HG02852 (cell line): ENCODE data around the gene ASCC1.

ENCODE experiments used
- ATAC-seq: cut with Tn5 transposase; IDR thresholded peaks from one replicate; pipeline ENCODE4 v1.9.1; 2021; ENCODE audit warnings: mild to moderate bottlenecking, moderate library complexity; ENCODE audit not compliant: unreplicated experiment

The ASCC1 gene

GRCh38 chr10:72105098-72105475 lies 111.0 kb downstream of the ASCC1 start:
- ATAC-seq: no peak

DNA sequence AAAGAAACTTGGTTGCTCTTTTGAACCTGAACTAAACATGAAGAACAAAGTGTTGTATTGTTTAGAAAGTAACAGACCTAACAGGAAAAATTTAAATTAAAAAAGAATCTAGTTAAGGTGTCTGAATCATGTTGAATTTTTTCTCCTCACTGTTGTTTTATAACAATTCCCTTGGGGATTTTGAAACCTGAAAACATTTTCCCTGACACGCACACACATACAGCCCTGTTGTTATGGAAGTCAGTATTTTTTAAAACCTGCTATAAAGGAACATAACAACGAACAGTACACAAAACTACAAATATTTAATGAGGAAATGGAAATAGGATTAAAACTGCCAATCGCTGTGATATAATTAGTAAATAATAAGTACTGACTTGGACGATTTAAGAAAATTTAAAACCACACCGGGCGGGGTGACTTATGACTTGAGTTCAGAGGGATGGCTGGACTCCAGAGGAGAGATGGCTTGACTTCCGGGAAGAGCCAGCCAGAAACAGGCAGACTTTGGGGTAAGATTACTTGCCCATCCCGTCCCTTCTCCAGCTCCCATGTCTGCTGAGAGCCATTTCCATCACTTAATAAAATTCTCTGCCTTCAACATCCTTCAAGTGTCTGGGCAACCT lies 111.5 kb downstream of the ASCC1 start:
- no peak for ATAC-seq

GRCh38 chr10:72099600-72099921 lies 116.5 kb downstream of the ASCC1 start:
- no peak for ATAC-seq

DNA sequence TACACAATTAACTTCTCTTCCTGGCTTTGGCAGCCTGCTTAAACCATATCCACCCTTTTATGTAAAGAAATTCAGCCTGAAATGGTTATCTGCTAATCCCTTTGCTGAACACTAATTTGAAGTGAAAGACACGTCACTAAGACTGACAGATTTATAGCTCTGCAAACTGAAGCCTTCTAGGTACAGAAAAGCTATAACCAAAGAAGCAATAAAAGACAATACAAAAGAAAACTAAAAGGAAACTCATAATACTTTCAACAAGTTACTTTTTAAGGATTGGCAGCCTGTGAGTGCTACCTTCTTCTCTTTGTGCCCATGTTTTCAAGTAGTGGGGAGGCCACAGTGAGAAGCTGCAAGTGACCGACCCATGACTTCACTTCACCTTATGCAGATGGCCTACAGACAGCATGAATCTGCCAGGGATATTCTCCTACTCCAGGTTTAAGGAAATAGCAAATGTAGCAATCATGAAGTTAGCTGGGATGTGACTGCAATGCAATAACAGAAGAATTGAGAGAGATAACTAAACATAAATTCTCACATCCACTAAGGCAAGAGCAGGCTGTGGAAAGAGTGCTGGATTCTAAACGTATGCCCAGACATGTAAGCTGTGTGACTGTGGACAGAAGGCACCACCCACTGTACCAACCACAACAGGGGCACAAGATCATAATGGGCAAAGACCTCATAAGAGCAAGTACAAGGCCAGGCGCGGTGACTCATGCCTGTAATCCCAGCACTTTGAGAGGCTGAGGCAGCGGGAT lies 117.1 kb downstream of the ASCC1 start:
- ATAC-seq: no peak

DNA sequence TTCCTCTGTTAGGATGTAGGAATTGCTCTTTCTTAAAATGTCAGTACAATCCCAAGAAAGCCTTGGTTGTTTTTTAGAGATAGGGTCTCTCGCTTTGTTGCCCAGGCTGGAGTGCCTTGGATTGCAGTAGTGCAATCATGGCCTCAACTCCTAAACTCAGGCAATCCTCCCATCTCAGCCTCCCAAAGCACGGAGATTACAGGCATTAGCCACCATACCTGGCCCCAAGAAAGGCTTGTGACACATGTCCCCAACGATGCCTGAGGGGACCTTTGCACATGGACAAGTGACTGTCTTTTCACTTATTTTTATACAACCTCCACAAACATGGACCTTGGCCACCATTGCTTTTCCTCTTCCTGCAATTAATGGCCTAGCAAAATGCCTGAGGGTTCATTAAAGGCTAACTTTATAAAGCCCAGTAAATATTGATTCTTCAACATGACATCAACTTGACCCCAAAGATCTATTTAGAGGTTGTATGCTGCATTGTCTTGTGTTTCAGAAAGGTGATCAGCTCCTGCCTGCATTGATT lies 117.7 kb downstream of the ASCC1 start:
- ATAC-seq: no peak

DNA sequence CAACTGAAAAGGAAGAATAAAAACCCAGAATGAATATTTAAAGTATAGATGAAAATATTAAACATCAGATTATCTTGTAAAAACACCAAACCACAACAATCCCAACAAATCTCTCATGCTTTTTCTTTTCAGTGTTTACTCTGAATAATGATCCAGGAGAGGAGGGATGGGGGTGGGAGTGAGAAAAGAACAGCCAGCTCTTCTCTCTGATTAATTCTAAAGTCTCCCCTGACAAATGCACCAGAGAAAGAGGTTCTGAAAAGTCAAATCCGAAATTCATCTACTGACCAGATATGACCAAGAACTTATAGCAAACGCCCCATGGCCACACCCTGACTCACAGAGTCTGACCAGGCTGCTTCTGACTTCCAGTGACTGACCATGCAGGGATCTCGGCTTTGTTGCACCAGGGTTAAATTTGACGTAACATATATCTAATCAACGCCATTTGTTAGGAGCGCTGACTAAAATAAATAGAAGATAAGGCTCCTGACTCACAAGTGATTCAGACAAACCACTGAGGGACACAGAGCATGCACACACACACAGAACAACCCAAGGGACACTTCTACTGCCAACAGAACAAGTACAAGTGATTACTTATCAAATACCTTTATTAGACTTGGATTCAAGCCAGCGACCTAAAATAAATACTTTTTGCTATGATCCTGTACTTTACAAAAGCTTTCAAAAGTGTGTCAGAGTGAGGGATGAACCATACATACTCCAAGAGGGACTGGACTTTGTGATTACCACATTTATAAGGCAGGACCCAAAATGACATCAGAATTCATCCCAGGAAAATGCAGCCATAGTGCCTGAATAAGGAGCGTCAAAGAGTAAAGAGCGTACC lies 118.4 kb downstream of the ASCC1 start:
- ATAC-seq: no peak

DNA sequence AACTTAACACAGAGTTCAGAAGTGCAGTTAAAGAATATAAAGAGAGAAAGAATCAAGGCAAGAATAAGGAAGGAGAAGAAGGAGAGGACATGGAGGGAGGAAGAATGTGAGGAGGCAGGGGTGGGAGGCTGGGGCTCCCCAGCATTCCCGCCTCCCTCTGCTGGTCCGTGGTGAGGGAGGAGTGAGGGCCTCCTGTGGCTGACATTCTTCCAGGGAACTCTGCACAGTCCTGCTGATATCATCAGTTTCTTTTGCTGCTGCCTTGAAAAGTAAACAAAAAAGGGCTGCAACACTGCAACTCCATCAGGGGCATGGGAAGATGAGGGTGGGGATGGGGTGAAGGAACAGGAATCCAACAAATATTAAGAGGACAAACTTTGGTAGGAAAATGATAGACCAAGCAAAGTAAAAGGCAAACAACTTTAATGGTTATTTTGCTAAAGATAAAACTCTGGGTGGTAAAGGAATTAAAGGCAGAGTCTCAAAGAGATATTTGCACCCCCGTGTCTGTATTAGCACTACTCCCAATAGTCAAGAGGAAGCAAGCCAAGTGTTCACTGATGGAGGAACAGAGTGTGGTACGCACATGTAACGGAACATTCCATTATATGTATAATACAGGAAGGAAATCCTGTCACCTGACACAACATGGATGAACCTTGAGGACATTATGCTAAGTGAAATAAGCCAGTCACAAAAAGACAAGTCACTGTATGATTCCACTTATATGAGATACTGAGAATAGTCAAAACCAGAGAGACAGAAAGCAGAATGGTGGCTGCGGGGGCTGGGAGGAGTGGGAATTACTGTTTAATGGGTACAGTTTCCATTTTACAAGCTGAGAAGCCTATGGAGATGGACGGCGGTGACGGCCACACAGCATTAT lies 119.7 kb downstream of the ASCC1 start:
- no peak for ATAC-seq

DNA sequence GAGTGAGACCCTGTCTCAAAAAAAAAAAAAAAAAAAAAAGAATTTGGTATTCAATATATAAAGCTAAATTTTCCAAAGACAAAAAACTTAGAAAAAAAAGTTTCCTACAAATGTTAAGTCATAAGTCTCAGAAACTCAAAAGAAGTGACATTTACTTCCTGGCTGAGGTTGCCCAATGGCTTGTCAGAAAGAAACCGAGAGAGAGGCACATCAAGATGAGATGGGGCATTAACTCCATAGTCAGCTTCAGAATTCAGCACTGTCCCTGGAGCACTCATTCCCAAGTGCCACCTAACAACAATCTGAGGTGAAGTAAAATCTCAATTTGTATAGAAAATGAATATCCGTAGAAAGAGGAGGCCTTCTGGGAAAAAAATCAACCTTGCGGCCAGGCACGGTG lies 120.9 kb downstream of the ASCC1 start:
- ATAC-seq: no peak

- no peak for ATAC-seq
Observed at GRCh38 chr10:72094574-72094973, 121.5 kb downstream of the ASCC1 start.

GRCh38 chr10:72093450-72093849 lies 122.6 kb downstream of the ASCC1 start:
- no peak for ATAC-seq

DNA sequence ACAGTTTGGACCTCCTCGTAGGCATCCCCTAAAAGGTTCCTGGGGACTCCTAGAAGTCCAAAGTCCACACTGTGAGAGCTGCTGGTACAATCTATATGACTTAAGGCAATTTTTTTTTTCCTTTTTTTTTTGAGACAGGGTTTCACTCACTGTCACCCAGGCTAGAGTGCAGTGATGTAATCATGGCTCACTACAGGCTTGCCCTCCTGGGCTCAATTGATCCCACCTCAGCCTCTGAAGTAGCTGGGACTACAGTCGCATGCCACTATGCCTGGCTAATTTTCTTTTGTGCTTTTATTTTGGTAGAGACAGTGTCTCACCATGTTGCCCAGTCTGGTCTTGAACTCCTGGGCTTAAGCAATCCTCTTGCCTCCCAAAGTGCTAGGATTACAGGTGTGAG lies 123.1 kb downstream of the ASCC1 start:
- ATAC-seq: no peak

- ATAC-seq: no peak
Observed at GRCh38 chr10:72092171-72092924, 123.7 kb downstream of the ASCC1 start.

DNA sequence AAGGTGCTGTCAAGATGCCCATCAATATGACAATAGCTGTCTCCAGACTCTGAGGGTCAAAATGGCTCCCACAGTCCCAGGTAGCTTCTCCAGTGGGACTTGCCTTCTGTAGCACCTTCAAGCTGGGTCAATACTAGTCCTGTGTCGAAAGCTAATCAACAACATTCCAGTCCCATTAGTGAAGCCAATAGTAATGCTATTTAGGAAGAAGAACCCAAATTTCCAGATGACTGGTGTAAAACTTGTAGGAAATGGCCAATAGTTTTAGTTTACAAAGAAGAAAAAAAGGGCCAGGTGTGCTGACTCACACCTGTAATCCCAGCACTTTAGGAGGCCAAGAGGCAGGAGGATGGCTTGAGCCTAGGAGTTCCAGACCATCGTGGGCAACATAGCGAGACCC lies 125.8 kb downstream of the ASCC1 start:
- ATAC-seq: no peak

DNA sequence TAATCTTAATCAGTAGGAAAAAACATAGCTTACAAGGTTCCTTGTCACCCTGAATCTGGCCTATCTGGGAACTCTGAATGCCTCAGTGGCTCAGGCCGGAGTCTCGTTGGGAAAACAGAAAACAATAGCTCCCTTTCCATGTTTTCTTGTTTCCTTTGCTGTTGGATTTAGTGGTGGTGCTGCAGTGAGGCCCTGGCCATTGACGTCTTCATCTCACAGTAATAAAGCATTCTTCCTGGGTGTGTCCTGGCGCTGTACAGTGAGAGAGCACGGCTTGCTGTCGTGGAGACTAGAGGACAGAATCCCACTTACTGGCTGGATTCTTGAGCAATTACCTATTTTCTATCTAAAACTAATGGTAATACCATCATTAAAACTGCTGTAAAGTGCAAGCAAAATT lies 126.5 kb downstream of the ASCC1 start:
- no peak for ATAC-seq

- ATAC-seq: no peak
Observed at GRCh38 chr10:72088889-72089575, 127.0 kb downstream of the ASCC1 start.

GRCh38 chr10:72087969-72088888 lies 127.8 kb downstream of the ASCC1 start, which contains the start of gene SPOCK2:
Gene SPOCK2, minus strand, starts transcription at chr10:72088551. Its CDS starts 223 bp downstream, at chr10:72088328.
- no peak for ATAC-seq

GRCh38 chr10:72087392-72087968 lies 128.6 kb downstream of the ASCC1 start:
- no peak for ATAC-seq
